H1 (cell line): ENCODE results near the gene BRD3OS.

ENCODE experiments used
- CHD2 ChIP-seq: IDR thresholded peaks from 2 replicates; pipeline ENCODE4 v1.6.1; 2012; ENCODE audit warnings: low read length, improper control_type of control experiment
- TEAD4 ChIP-seq: IDR thresholded peaks from 2 replicates; pipeline ENCODE4 v1.6.1; 2012; ENCODE audit warnings: low read depth, low read length, inconsistent platforms, mixed read lengths

DNA sequence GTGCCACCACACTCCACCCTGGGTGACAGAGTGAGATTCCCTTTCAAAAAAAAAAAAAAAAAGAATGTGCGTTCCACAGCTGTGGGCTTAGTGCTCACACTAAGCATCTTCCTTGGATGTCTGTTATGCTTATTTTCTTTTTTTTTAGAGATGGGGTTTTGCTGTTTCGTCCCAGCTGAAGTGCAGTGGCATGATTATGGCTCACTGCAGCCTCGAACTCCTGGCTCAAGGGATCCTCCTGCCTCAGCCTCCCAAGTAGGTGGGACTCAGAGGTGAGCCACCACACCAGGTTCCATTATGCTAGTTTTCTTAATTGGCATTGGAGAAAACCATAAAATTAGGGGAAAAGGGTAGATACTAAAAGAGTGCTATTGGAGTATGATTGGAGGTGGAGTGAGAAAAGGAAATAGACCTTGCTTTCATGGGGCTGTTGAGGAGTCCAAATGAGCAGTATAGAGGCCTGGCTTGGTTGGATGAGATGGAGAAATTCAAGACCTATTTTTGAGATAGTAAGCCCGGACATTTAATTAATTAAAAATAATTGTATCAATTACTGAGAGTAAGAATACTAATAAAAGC is 978 bp upstream of the BRD3OS start:
- TF ChIP-seq CHD2, result no peak
- TF ChIP-seq TEAD4, result no peak
